ENCODE data around the gene NT5C2. TPM values are rescaled to one million over a fixed set of nuclear protein-coding genes. Genes with fewer than 3 reads are reported as not detected.
"Not testable (repeated sequence)": the region's sequence is repeated elsewhere in the genome, so short reads cannot be mapped to it uniquely, and the experiment has no call there.

NT5C2 gene
- total and polyA plus RNA-seq, 2 of the 8 experiments (the other 6 are each of a cell fraction or from before 2014, with no cell fraction given), result 35.2 to 106 TPM

DNA sequence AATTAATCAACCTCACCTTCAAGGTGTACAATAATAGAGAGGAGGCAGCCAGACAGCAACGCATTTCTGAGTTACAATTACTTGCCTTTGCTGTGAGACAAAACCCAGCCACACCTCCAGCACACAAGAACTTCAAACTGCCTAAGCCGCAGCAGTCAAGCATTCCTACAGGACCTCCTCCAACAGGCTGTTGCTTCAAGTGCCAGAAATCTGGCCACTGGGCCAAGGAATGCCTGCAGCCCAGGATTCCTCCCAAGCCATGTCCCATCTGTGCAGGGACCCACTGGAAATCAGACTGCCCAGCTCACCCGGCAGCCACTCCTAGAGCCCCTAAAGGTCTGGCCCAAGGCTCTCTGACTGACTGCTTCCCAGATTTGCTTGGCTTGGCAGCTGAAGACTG lies 14.6 kb upstream of the NT5C2 start:
- Histone ChIP-seq H3K4me1 (replicated peaks in 1 of 4; ENCODE audit: control insufficient read depth in 3 of 4, insufficient read depth in 4 of 4, low read length in 3 of 4) (peaks cover 3 to 12% (median 8%) of the 10 kb centered on the region in 4 experiments; a peak in 5 of 7 replicates), H2BK20ac (ENCODE audit: low read length) (0 out of 2 replicates have a peak overlapping the region, but pooled peaks have one; percentile 40), H2BK12ac (ENCODE audit: low read depth, low read length) (peak overlapping the region; percentile 87), H2AK5ac (ENCODE audit: low read depth, low read length) (0 out of 2 replicates have a peak overlapping the region, but pooled peaks have one; percentile 24), H3K18ac (ENCODE audit: extremely low read depth, low read length) (peak overlapping the region; percentile 48; the same call in 1 of the 2 replicates)
- H3K79me1 ChIP-seq (ENCODE audit: low read depth, low read length); H3K4me2 ChIP-seq (ENCODE audit: insufficient read depth in 1 of 2, low read depth in 2 of 2, low read length in 2 of 2); H3K27ac ChIP-seq (ENCODE audit: low read depth, low read length); H3K9ac ChIP-seq (replicated peaks in 1 of 4; ENCODE audit: extremely low read depth in 1 of 4, low read depth in 3 of 4, low read length in 3 of 4); H4K5ac ChIP-seq (ENCODE audit: insufficient read length, low read depth, low read length); H3K56ac ChIP-seq (replicated peaks; ENCODE audit: insufficient read length, low read depth, low read length); H3K79me2 ChIP-seq (ENCODE audit: control insufficient read depth in 1 of 2, insufficient read depth in 2 of 2, low read length in 2 of 2); H3K9me3 ChIP-seq (ENCODE audit: insufficient read depth in 2 of 2, low read depth in 1 of 2, low read length in 1 of 2); DNase-seq (ENCODE audit: low read depth in 1 of 2, low spot score in 2 of 2); H2BK120ac ChIP-seq (replicated peaks; ENCODE audit: low read depth, low read length); H4K91ac ChIP-seq (replicated peaks; ENCODE audit: insufficient read length, low read length); H3K14ac ChIP-seq (ENCODE audit: insufficient read length); H3K4ac ChIP-seq (replicated peaks; ENCODE audit: insufficient read length, low read depth, low read length); H3K36me3 ChIP-seq (ENCODE audit: control insufficient read depth in 2 of 4, insufficient read depth in 4 of 4, low read length in 3 of 4); H2BK5ac ChIP-seq (ENCODE audit: low read depth, low read length); H4K20me1 ChIP-seq (replicated peaks in 1 of 2; ENCODE audit: control insufficient read depth in 1 of 2, insufficient read depth in 2 of 2, low read length in 2 of 2); H3K23me2 ChIP-seq (ENCODE audit: low read depth, low read length); H2AFZ ChIP-seq (ENCODE audit: low read length); H3K23ac ChIP-seq (ENCODE audit: insufficient read length); H2BK15ac ChIP-seq (ENCODE audit: low read length); H4K8ac ChIP-seq (ENCODE audit: extremely low read depth, insufficient read depth, low read length); POLR2A ChIA-PET (ENCODE audit: partially characterized antibody); H3K4me3 ChIP-seq (ENCODE audit: extremely low read depth in 1 of 4, insufficient read depth in 2 of 4, low read depth in 3 of 4, low read length in 4 of 4); FAIRE-seq; H3K27me3 ChIP-seq (replicated peaks in 1 of 4; ENCODE audit: control insufficient read depth in 3 of 4, extremely low read depth in 1 of 4, insufficient read depth in 3 of 4, low read length in 3 of 4): not testable (repeated sequence)
- WGBS, 2 experiments (ENCODE audit: extremely low coverage in 1 of 2, insufficient coverage in 1 of 2, insufficient read length in 1 of 2, insufficient replicate concordance in 2 of 2, low coverage in 1 of 2, low lambda C conversion rate in 2 of 2, missing lambda C conversion rate in 1 of 2), result 89% methylated on average over 3 of the region's 3 CpGs; no CpG with 5 or more reads in 1 of the 2 experiments
- CTCF ChIA-PET (ENCODE audit: partially characterized antibody), result interaction anchor here (0.8 to 0.9 kb wide), 2 partner anchors 30 to 37 kb away, joined by 3 to 4 read pairs; no protein-coding TSS in a partner anchor
